HG03039 (cell line): ENCODE data around the gene COL27A1.

Experiments
- ATAC-seq: cut with Tn5 transposase; IDR thresholded peaks from one replicate; pipeline ENCODE4 v1.9.1; 2021; ENCODE audit warnings: mild to moderate bottlenecking, moderate library complexity; ENCODE audit not compliant: unreplicated experiment

Gene COL27A1

GRCh38 chr9:114202849-114203248, 47.5 kb downstream of the COL27A1 start:
- ATAC-seq: no peak

DNA sequence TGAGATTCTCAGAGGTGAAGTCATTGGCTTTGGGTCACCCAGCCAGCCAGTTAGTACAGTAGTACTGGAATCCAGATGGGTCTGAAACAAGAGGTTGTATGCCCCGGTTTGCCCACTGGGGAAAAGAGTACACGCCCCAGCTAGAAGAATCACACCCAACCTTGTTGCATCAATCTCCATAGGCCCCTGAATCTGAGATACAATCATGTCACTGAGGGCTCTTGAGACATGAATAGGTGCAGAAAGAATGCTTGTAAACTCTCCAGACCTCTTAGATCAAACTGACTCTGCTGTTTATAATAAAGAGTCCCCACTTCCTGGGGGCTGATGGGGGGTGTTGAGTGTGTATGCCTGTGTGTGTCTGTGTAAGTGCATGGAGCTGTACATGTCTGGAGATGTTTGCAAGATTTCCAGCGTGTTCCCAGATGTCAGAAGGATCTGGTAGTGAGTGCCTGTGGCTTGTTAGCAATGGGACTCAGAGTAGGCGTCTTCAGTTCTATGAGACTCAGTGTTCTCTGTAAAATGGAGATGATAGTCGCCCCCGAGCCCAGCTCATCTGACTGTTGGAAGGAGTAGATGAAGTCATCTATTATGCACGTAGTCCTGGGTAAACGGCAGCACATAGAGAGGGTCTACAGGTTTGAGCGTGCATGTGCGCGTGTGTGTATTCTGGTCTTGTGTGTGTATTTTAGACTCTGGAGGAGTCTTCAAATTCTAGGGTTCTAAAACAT, 48.2 kb downstream of the COL27A1 start:
- no peak for ATAC-seq

- ATAC-seq: no peak
These were observed 48.9 kb downstream of the COL27A1 start for GRCh38 chr9:114204265-114204664.

- no peak for ATAC-seq
These were observed 50.1 kb downstream of the COL27A1 start for GRCh38 chr9:114205171-114206015.

DNA sequence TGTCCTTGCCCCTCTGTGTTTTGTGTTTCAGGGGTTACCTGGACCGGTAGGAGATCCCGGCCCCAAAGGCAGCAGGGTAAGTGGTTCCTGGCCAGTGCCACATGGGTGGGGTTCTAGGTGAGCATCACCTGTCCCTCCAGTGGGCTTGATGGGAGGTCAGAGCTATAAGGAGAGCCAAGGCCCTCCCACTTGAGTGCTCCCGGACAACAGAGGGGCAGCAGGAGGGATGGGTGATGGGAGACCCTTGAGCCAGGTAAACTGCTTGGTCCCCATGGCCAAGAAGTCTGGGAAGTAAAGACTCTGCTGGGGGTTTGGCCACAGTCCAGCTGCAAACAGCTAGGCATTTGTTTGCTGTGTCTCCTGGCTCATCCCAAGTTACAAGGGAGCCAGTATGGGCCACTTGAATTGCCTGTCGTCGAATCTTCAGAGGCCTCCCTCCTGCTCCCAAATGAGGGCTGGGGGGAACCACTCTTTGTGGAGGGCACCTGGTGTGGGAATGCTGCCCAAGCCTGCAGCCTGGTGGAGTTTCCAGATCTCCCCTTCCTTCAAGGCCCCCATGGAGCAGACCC, 51.0 kb downstream of the COL27A1 start:
- no peak for ATAC-seq

- ATAC-seq: no peak
These were observed 51.9 kb downstream of the COL27A1 start for GRCh38 chr9:114207034-114207810.

DNA sequence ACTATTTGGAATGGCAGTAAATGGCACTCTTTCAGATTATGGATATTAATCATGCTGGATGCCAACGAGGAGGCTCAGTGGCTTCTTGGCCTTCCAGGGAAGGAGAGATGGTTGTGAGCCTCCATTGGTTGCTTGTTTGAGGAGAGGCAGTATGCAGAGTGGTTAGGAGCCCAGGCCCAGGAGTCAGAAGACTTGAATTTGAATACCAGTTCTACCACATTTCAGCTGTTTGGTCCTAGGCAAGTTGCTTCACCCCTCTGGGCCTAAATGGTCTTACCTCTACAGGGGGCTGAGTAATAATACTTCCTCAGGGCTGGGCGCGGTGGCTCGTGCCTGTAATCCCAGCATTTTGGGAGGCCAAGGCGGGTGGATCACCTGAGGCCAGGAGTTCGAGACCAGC, 52.5 kb downstream of the COL27A1 start:
- no peak for ATAC-seq

GRCh38 chr9:114209151-114209550, 53.8 kb downstream of the COL27A1 start:
- no peak for ATAC-seq

DNA sequence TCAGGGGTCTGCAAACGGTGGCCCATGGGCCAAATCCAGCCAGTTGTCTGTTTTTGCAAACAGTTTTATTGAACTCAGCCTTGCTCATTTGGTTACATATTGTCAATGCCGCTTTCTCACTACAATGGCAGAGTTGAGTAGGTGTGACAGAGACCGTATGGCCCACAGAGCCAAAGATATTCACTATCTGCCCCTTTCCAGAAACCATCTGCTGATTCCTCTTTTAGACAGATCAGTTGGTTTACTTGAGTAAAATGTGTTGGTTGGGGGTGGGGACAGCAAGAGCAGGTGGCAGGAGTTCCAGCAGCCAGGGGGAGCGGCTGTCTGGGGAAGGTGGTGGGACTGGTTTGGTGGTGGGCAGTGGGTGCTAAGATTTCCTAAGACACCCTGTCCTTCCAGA, 54.8 kb downstream of the COL27A1 start:
- no peak for ATAC-seq

GRCh38 chr9:114210691-114211276, 55.4 kb downstream of the COL27A1 start:
- no peak for ATAC-seq

DNA sequence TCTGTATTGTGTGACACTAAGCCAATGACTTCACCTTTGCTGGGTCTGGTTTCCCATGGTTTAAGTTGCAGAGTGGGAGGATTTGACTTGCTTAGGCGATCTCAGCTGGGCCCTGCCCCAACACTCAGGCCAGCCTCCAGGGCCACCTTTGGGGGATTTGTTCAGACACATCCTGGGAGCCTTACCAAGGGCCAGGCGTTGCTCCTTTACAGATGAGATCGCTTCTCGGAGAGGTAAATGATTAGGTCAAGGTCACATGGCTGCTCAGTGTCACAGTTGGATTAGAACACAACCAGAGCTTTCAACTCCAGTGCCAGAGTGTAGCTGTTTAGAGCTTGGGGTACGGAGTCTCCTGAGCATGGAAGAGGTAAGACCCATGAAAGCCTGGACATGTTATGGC, 57.5 kb downstream of the COL27A1 start:
- no peak for ATAC-seq

DNA sequence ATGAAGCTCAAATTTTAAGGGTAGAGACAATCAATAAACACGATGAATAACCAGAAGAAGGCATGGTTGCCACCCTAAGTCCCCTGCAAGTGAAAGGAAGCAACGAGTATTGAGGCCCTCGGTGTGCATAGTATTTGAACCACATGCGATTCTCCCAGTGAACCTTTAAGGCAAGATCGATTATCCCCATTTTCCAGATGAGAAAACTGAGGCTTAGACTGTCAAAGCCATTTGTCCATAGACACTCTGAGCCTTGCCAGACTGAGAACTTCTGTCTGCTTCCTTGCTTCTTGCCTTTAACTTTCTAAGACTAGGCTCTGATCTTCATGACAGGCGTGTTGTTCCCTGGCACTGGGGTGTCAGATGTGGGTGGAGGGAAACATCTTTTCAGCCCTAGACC, 58.2 kb downstream of the COL27A1 start:
- ATAC-seq: no peak

DNA sequence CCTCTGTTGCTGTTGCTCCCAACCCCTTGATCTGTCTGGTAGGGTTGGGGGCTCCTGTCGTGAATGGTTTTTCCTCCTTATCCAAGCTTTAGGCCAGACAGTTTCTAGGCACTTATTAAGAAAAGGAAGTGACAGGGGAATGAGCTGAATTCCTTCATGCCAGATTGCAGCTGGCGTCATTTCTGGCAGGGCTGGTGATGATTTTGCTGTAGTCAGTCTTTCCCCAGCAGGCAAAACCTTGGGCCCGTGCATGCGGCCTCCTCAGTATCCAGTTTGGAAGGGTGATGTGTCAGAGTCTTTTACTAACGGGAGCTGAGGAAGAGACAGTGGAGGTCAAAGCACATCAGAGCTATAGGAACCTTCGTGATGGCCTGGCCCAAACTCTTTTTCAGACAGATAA, 58.8 kb downstream of the COL27A1 start:
- ATAC-seq: no peak

DNA sequence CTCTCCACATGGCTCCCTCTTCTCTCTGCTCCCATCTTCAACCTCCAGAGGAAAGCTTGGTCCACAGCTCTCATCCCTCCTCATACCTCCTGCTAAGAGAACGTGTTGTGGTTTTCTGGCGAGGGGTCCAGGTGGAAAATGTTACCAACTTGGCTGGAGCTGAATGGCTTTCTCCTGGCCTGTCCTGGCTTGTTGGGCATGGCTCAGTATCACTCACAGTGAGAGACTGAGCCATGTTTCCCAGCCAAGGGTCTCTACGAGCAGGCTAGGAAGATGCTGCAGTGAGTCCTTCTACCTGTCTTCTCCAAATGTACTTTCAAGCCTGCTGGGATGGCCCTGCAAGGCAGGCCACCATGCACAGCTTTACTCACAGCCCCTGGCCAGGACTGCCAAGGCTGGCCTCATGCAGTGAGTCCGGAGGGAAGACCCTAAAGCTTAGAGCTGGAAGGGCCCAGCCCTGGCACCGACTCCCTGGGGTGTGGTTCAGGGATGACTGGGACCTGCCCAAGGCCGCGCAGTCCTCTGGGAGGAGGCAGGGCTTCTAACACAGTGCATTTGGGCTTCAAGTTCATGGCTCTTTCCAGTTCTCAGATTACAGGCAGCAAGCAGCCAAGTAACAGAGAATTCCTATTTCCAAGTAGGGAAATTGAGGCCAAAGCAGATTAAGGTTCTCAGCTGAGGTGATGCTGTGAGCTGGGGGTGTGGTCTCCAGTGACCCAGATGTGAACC, 59.5 kb downstream of the COL27A1 start:
- no peak for ATAC-seq

DNA sequence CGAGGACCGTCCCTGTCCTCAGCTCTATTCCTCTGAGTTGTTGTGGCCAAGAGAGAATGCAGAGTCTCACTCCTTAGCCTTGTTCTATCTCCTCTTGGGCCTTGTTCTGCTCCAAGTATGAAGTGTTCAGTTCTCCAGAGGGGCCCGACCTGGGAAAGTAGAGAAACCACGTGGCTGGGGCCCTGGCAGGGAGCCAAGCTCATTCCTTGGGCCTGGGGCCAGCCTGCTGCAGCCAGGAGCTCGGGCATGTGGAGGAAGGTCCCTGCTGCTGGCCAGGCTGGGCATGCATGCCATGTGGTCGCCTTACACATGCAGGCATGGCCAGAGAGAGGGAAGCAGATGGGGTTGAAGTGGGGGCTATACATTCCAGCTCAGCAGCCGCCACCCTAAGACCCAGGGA, 60.7 kb downstream of the COL27A1 start:
- ATAC-seq: no peak

DNA sequence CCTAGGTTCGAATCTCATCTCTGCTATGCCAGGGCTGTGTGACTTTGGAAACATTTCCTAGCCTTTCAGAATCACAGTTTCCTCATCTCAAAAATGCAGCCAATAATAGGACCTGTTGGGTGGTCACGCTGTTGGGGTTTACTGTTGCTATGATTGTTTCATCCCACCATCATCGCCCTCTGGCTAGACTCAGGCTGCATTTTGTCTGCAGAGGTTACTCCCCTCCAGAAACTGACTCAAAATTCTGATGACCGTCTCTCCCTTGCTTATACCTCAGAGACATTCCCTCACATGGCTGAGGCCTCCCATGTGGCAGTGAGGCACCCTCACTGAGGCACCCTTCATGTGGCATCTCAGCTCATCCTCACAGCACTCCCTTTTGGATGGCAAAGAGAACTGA, 61.6 kb downstream of the COL27A1 start:
- no peak for ATAC-seq

GRCh38 chr9:114218264-114219120, 63.2 kb downstream of the COL27A1 start:
- ATAC-seq: no peak

DNA sequence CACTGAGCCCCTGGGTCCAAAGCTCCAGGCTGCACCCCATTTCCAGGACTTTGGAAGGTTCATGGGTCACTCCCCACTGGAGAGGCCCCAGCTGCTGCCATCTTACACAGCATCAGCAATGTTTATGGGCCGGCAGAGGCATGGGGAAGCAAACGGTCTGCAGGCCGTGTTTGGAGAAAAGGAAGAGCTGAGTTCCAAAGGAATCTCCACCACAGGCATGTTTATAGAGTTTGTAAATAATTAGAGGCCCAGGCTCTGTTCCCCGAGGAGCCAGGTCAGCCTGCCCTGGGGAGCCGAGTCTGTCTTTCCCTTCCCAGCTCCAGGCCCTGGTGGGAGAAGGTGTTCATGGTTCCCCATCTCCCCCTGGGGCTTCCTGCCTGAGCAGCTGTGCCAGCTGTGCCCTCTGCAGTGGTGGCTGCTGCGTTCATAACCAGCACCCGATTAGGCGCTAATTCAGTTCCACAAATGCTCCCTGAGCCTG, 64.8 kb downstream of the COL27A1 start:
- ATAC-seq: no peak
